Spinal cord (tissue), 10 donors: Measurements from ENCODE around the gene RNLS. TPM values are rescaled to one million over a fixed set of nuclear protein-coding genes. Genes with fewer than 3 reads are reported as not detected.

Experiments used
- DNase-seq, 6 donors: peaks; one replicate each; pipeline versions ENCODE4 v3.0.0 to v3.0.0-alpha.2; 2013 to 2015; ENCODE audit warnings: low spot score in 6 of 6, low read depth in 4 of 6
- H3K27ac ChIP-seq: one replicate; pipeline ENCODE4 v1.5.1; 2013; ENCODE audit warnings: low read depth, low read length, control low read depth
- H3K27me3 ChIP-seq: one replicate; pipeline ENCODE4 v1.6.1; 2013; ENCODE audit warnings: low read length; ENCODE audit not compliant: control insufficient read depth, insufficient read depth
- H3K36me3 ChIP-seq: one replicate; pipeline ENCODE4 v1.6.1; 2013; ENCODE audit warnings: low read length; ENCODE audit not compliant: control insufficient read depth, insufficient read depth
- H3K4me1 ChIP-seq: one replicate; pipeline ENCODE4 v1.6.1; 2013; ENCODE audit warnings: low read length; ENCODE audit not compliant: control insufficient read depth, insufficient read depth
- H3K4me3 ChIP-seq: one replicate; pipeline ENCODE4 v1.5.1; 2013; ENCODE audit warnings: low read depth, low read length, control low read depth
- H3K9me3 ChIP-seq: one replicate; pipeline ENCODE4 v1.6.1; 2013; ENCODE audit warnings: low read length; ENCODE audit not compliant: control insufficient read depth, insufficient read depth
- WGBS: methylation state at CpG from one replicate; pipeline ENCODE4 v1.1.5; 2013; ENCODE audit warnings: missing lambda C conversion rate; ENCODE audit not compliant: insufficient coverage; 5-methylcytosine and 5-hydroxymethylcytosine counted together
- polyA plus RNA-seq, 2 donors: library from polyadenylated mRNA; unstranded; fragments of 120-200 nt; gene quantifications; one replicate each; pipeline ENCODE4 v1.2.1, GENCODE V29; 2013; ENCODE audit not compliant: insufficient read length in 2 of 2
- total RNA-seq, 2 donors: library from RNA; depleted of rRNA in 1 of 2; stranded (reverse); fragments of 120-200 nt in 1 of 2; fragments of >200 nt in 1 of 2; gene quantifications; one replicate each; pipeline versions ENCODE4 v1.2.3 to v1.2.4, GENCODE V29; 2013 to 2014
- donor health status: healthy.

RNLS gene
- total and polyA plus RNA-seq, 4 donors: 6.1 to 16.1 (median 7.7) TPM

GRCh38 chr10:88528201-88528600 is 54.9 kb downstream of the RNLS start:
- Histone ChIP-seq H3K9me3 (no peaks in the 10 kb centered on the region), H3K27me3 (no peaks in the 10 kb centered on the region), H3K36me3 (no peaks in the 10 kb centered on the region), H3K27ac (no peak overlapping the region), H3K4me1 (no peaks in the 10 kb centered on the region), H3K4me3 (no peak overlapping the region)
- no peak for DNase-seq

GRCh38 chr10:88527245-88527644 is 55.9 kb downstream of the RNLS start:
- Histone ChIP-seq H3K36me3 (no peaks in the 10 kb centered on the region), H3K27ac (no peak overlapping the region), H3K9me3 (no peaks in the 10 kb centered on the region), H3K4me3 (no peak overlapping the region), H3K4me1 (no peaks in the 10 kb centered on the region), H3K27me3 (no peaks in the 10 kb centered on the region)
- 86% methylated on average over 1 of the region's 1 CpG for WGBS
- DNase-seq: no peak

GRCh38 chr10:88526501-88527105 is 56.5 kb downstream of the RNLS start:
- WGBS: 100% methylated on average over 1 of the region's 3 CpGs
- Histone ChIP-seq H3K4me1 (no peaks in the 10 kb centered on the region), H3K36me3 (no peaks in the 10 kb centered on the region), H3K9me3 (no peaks in the 10 kb centered on the region), H3K27ac (no peak overlapping the region), H3K27me3 (no peaks in the 10 kb centered on the region), H3K4me3 (no peak overlapping the region)
- DNase-seq: no peak

- no peaks in the 10 kb centered on the region for H3K4me1 ChIP-seq
- H3K9me3 ChIP-seq: no peaks in the 10 kb centered on the region
- no CpG with 5 or more reads among the region's 3 CpGs for WGBS
- H3K27me3 ChIP-seq: no peaks in the 10 kb centered on the region
- H3K36me3 ChIP-seq: no peaks in the 10 kb centered on the region
- no peak overlapping the region for H3K27ac ChIP-seq
- H3K4me3 ChIP-seq: no peak overlapping the region
- no peak for DNase-seq
Measured at GRCh38 chr10:88525371-88526069, 57.6 kb downstream of the RNLS start.

- Histone ChIP-seq H3K27ac (no peak overlapping the region), H3K27me3 (no peaks in the 10 kb centered on the region), H3K4me3 (no peak overlapping the region), H3K36me3 (no peaks in the 10 kb centered on the region), H3K9me3 (no peaks in the 10 kb centered on the region), H3K4me1 (no peaks in the 10 kb centered on the region)
- no peak for DNase-seq
- WGBS: 92% methylated on average over 2 of the region's 6 CpGs
Measured at GRCh38 chr10:88523739-88524400, 59.2 kb downstream of the RNLS start.

GRCh38 chr10:88522715-88523114 is 60.4 kb downstream of the RNLS start:
- H3K27ac ChIP-seq: no peak overlapping the region
- H3K36me3 ChIP-seq: no peaks in the 10 kb centered on the region
- H3K4me3 ChIP-seq: no peak overlapping the region
- no peaks in the 10 kb centered on the region for H3K27me3 ChIP-seq
- H3K9me3 ChIP-seq: no peaks in the 10 kb centered on the region
- peak in 1 of 6 donors; percentile 6 for DNase-seq
- no CpG with 5 or more reads among the region's 1 CpG for WGBS
- no peaks in the 10 kb centered on the region for H3K4me1 ChIP-seq

- no peak overlapping the region for H3K27ac ChIP-seq
- no peaks in the 10 kb centered on the region for H3K27me3 ChIP-seq
- H3K36me3 ChIP-seq: no peaks in the 10 kb centered on the region
- DNase-seq: no peak
- H3K4me1 ChIP-seq: no peaks in the 10 kb centered on the region
- no peaks in the 10 kb centered on the region for H3K9me3 ChIP-seq
- H3K4me3 ChIP-seq: no peak overlapping the region
- no CpG with 5 or more reads among the region's 1 CpG for WGBS
Measured at GRCh38 chr10:88521791-88522190, 61.3 kb downstream of the RNLS start.

GRCh38 chr10:88515235-88515634 is 67.9 kb downstream of the RNLS start:
- 43% methylated on average over 1 of the region's 1 CpG for WGBS
- H3K4me3 ChIP-seq: no peak overlapping the region
- H3K27ac ChIP-seq: no peak overlapping the region
- H3K27me3 ChIP-seq: no peaks in the 10 kb centered on the region
- no peaks in the 10 kb centered on the region for H3K9me3 ChIP-seq
- H3K4me1 ChIP-seq: no peaks in the 10 kb centered on the region
- H3K36me3 ChIP-seq: no peaks in the 10 kb centered on the region
- DNase-seq: no peak

GRCh38 chr10:88512599-88512998 is 70.5 kb downstream of the RNLS start:
- DNase-seq: no peak
- Histone ChIP-seq H3K9me3 (no peaks in the 10 kb centered on the region), H3K4me1 (no peaks in the 10 kb centered on the region), H3K27me3 (no peaks in the 10 kb centered on the region), H3K4me3 (no peak overlapping the region), H3K36me3 (no peaks in the 10 kb centered on the region), H3K27ac (no peak overlapping the region)
- 80% methylated on average over 1 of the region's 2 CpGs for WGBS

- WGBS: 100% methylated on average over 1 of the region's 3 CpGs
- Histone ChIP-seq H3K4me1 (no peaks in the 10 kb centered on the region), H3K27ac (no peak overlapping the region), H3K9me3 (no peaks in the 10 kb centered on the region), H3K27me3 (no peaks in the 10 kb centered on the region), H3K36me3 (no peaks in the 10 kb centered on the region), H3K4me3 (no peak overlapping the region)
- DNase-seq: no peak
Measured at GRCh38 chr10:88508796-88509195, 74.3 kb downstream of the RNLS start.
